Erythroblast (primary cell): ENCODE results near the gene REX1BD.

Experiments used
- GATA1 ChIP-seq: IDR thresholded peaks from 2 replicates; pipeline ENCODE4 v1.6.1; 2011; ENCODE audit warnings: low read depth, mild to moderate bottlenecking, control low read depth, low read length, moderate library complexity
- POLR2A ChIP-seq: IDR thresholded peaks from 2 replicates; pipeline ENCODE4 v1.6.1; 2011; ENCODE audit warnings: mild to moderate bottlenecking, low read length

DNA sequence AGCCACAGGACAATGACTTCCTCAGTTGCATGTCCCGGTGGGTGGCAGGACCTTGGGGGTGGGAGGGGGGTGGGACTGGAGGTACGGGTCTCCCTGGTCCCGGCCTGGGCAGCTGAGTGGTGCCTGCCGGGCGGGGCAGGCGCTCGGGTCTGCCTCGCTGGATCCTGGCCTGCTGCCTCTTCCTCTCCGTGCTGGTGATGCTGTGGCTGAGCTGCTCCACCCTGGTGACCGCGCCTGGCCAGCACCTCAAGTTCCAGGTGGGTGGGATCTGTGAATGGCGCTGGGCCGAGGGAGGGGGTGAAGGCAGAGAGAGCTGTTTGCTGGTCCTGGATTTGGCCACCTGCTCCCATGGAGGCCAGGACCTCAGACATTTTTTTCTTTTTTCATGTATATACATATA, 29.6 kb downstream of the REX1BD start:
- TF ChIP-seq POLR2A = no peak
- no peak for TF ChIP-seq GATA1
